SIG-M5 treated with dmso at 0.1 percent for 504 hours (cell line): ENCODE measurements around the gene SUDS3.
"Not testable (repeated sequence)": the region's sequence is repeated elsewhere in the genome, so short reads cannot be mapped to it uniquely, and the experiment has no call there.

Experiments used
- DNase-seq: peaks from one replicate; lab custom pipeline; 2025; ENCODE audit not compliant: unreplicated experiment; lab: John Stamatoyannopoulos, UW

SUDS3 gene, protein sequence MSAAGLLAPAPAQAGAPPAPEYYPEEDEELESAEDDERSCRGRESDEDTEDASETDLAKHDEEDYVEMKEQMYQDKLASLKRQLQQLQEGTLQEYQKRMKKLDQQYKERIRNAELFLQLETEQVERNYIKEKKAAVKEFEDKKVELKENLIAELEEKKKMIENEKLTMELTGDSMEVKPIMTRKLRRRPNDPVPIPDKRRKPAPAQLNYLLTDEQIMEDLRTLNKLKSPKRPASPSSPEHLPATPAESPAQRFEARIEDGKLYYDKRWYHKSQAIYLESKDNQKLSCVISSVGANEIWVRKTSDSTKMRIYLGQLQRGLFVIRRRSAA

DNA sequence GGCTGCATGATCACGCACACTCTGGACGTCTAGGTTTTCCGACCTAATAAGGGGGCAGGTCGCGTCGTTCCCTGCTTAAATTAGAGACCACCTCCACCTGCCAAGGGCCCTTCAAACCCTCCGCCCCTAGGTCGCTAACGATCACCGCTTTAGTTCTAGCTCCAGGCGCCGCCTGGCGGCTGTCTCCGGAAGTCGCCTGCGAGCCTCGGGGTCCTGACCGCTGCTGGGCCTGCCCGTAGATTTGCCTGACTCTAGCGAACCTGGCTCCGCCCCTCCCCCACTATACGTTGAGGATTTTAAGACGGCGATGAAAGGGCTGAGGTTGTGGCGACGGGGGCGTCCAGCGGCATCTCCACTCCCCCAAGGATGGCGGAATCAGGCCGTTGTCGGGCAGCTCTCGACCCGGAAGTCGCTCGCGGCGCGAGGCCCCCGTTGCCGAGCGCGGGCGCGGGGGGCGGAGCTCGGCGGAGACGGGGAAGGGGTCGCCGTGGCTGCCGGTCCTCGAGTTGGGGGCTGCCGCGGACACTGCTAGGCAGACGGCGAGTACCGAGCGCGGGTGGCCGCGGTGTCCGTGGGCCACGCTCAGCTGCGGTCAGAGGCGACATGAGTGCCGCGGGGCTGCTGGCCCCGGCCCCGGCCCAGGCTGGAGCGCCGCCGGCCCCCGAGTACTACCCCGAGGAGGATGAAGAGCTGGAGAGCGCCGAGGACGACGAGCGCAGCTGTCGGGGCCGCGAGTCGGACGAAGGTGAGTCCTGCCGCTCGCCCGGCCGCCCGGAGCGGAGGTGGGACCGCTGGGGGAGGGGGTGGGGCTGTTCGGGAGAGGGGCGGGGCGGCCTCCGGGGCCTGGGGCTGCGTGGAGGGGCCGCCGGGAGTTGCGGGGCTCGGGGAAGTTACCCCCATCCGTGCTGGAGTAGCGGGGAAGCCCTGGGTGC lies at the start of gene SUDS3:
Gene SUDS3, plus strand, starts transcription at position 467 of the 932 bp plus-strand sequence. Its CDS starts 137 bp downstream, at position 604.
- DNase-seq, result peak; percentile 80

DNA sequence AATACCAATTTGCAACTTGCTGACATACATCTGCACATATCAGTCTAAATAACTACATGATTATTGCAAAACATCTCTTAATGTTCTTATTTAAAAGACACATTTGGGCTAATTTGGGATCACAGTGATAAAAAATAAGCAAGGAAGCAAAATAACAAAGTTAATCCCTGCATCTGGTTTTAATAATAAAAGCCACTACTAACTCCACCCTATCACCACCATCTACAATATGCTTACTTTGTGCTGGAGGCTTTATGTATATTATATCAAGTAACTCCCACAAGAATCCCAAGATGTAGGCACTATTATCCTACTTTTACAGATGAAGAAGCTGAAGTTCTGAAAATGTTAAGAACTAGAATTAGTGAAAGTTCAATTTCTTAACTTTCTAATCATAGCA lies 49.4 kb upstream of the SUDS3 start:
- no peak for DNase-seq

DNA sequence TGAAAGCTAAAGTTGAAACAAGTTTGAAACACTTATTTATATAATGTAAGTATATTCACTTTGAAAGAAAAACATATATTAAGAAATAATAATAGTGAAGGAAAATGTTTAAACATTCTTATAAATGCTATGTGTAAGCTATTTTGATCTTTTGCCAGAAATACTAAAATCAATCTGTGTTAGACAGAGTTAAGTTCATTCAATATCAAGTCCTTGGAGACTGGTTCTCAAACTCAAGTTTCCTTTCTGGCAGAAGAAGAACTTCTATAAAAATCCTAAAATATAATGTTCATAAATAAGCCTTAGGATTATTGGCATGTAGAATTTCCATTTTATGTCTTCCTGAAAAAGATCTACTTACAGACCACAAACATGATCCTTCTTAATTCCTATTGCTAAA lies 49.0 kb upstream of the SUDS3 start:
- no peak for DNase-seq

DNA sequence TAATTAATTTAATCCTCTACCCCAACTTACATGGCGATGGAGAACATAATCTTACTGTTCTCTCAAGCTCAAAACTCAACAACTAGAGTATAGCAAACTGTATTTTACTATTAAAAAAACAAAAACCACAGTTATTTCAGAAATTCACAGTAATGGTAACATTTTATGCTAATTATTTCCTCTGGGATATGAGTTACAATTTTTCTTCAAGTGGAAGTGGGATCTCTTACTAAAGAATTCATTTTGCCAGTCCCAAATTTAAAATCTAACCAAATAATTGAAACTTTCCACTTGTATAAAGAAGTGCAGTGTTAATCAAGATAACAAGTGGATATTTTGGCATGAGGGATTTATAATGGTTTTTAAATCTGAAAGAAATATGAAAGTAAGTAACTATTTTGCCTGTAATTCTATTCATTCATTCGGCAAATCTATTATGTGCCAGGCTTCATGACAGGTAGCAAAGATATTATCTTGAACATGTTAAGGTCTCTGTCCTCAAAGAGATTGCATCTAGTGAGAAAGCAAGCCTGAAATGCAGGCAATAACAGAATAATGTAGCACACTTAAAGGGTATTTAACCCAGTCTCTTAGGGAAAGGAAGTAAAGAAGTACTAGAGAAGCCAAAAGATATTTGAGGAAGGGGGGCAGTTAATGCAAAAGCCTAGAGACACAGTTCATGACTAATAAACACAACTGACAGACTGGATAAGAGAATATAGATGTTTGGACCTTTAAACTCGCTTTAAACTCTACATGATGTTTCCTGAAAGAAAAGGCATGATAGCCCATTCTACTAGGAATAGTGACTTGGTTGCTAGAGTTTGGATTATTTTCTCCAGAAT lies 47.6 kb upstream of the SUDS3 start:
- peak; percentile 17 for DNase-seq

DNA sequence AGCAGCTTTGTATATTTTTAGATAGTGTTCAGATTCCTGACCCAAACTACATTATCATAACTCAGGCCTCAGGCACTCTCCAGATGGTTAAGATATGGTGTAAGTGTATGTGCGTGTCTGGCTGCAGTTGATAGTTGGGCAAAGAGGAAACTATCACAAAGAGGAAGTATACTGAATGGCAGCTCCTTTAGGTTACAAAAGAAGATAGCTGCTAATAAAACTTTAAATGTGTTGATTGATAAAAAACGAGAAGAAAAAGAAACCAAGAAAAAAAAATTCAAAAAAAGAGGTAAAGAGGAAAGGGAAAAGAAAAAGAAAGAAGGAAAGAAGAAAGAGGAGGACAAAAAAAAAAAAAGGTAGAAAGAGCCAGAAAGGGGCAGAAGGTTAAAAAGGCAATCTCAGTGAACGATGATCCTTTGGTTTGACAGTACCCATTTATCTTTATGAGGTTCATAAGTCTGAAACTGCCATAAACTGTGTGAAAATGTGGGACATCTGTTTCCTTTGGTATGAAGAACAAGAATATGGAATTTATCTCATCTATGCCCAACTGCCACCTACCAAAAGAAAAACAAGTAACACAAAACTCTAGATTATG lies 45.8 kb upstream of the SUDS3 start:
- DNase-seq, result peak; percentile 98

DNA sequence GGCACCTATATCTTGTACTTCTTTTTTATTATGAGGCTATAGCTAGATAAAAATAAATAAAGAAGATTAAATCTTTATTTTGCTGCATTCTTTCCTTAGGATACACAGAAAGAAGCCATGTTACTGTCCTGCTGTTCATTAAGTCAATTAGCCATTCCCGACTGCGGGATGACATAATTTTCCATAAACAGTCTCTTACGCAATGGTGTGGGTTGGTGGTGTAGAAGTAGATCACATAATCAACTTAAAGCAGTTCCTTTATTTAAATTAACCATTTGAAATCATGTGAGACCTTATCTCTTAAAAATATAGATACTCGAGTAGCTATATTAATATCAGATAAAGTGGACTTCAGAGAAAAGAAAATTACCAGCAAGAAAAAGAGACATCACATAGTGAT lies 43.8 kb upstream of the SUDS3 start:
- DNase-seq, result peak; percentile 83

DNA sequence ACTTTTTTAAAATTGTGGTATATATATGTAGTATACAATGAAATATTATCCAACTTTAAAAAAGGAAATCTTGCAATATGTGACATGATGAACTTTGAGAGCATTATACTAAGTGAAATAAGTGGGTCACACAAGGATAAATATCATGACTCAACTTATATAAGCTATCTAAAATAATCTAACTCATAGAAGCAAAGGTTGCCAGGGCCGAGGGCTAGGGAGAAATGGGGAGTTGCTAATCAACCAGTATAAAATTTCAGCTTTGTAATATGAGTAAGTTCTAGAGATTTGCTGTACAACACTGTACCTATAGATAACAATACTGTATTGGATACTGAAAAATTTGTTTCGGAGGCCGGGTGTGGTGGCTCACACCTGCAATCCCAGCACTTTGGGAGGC lies 42.1 kb upstream of the SUDS3 start:
- DNase-seq, result no peak

DNA sequence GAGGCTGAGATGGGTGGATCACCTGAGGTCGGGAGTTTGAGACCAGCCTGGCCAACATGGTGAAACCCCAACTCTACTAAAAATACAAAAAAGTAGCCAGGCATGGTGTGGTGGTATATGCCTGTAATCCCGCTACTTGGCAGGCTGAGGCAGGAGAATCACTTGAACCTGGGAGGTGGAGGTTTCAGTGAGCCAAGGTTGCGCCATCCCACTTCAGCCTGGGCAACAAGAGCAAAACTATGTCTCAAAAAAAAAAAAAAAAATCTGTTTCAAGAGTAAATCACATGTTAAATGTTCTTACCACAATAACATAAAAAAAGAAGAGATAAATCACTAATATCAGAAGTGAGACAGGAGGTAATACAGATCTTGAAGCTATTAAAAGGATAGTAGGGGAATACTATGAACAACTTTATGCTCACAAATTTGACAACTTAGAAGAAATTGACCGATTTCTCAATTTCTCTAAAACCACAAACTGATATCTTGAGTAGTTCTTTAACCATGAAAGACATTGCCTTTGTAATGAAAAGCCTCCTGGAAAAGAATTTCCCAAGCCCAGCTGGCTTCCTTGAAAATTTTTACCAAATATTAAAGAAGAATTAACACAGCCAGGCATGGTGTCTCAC lies 41.3 kb upstream of the SUDS3 start:
- DNase-seq, result peak; percentile 44

DNA sequence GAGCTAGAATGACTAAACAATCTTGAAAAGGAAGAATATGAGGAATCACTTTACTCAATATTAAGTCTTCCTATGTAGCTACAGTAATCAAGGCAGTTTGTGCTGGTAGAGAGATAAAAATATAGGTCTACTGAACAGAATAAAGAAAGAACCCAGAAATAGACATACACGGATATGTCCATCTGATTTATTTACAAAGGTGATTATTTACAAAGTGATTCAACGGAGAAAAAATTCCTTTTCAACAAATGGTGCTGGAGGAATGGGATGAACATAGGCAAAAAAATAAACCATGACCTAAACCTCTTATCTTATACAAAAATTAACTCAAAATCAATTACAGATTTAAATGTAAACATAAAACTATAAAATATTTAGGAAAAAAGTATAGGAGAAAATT lies 40.2 kb upstream of the SUDS3 start:
- DNase-seq, result no peak

DNA sequence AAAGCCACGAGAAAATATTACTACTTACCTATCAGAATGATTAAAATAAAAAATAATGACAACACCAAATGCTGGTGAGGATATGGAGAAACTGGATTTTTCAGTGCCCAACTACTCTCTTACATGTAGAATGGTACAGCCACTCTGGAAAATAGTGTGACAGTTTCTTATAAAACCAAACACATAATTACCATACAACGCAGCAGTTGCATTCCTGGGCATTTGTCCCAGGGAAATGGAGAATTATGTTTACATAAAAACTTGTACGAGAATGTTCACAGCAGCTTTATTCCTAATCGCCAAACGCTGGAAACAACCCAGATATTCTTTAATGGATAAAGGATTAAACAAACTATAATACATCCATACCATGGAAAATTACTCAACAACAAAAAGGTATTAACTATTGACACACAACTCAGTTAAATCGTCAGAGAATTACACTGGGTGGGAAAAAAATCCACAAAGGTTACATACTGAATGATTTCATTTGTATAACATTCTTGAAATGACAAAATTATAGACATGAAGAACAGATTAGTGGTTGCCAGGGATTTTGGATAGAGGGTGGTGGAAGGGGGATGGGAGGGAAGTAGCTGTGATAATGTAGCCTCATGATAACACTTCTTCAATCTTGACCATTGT lies 39.0 kb upstream of the SUDS3 start:
- DNase-seq, result no peak

DNA sequence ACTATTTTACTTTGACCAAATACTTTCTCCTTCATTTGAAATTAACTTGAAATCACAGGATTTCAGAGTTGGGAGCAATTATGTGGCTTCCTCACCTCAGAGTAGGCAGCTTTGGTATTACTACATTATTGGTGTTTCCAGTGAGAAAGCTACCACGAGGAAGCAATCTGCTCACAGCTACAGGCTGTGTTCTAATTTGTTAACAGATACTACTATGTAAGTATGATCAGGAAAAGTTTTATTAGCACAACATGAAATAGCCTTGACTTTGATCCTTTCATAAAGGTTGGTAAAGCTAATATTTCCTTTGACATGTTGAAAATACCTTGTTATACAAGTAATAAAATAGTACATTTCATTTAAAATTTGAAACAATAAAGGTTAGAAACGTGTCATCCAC lies 34.3 kb upstream of the SUDS3 start:
- DNase-seq, result no peak

DNA sequence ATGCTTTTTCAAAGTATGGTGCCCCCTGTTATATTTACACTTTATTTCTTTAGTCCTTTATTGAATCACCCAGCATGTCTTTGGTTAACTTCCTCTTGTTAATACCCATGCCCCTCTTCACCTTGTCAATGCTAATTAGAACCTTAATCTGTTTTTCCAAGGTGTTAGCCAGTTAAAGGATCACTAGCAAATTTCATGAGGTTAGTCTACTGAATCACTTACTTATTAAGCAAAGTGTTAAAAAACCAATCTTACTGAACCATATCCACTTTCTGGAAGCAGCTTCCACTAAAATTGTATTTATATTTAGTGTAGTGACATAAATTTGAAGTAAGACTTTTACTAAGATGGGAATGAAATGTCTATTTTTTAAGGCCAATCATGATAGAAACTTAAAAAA lies 31.5 kb upstream of the SUDS3 start:
- no peak for DNase-seq

DNA sequence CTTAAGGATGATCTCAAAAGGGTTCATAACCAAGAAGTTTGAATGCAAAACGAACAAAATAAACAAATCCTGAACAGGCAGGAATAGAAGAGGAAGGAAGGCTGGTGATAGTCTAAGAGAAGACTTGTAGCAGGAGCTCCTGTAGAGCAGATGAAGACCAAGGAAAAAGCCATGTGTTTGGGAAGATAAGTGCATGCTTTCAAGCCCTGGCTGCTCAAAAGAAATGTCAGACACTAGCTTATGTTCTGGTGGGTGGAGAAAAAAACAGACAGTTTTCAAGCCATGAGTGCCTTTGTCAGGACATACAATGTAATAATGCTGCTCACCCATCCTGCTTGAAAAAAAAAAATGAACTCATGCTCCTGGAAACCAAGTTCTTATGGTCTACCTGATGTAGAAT lies 31.0 kb upstream of the SUDS3 start:
- DNase-seq, result no peak

DNA sequence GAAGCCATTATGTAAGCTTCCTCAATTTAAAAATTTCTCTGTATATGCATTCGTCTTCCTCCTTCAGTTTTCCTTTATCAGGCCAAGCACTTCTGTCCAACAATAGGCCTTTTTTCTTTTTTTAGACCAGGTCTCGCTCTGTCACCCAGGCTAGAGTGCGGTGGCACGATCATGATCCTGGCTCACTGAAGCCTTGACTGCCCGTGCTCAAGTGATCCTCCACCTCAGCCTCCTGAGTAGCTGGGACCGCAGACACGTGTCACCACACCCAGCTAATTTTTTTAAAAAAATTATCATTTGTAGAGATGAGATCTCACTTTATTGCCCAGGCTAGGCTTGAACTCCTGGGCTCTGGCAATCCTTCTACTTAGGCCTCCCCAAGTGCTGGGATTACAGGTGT lies 29.5 kb upstream of the SUDS3 start:
- no peak for DNase-seq

DNA sequence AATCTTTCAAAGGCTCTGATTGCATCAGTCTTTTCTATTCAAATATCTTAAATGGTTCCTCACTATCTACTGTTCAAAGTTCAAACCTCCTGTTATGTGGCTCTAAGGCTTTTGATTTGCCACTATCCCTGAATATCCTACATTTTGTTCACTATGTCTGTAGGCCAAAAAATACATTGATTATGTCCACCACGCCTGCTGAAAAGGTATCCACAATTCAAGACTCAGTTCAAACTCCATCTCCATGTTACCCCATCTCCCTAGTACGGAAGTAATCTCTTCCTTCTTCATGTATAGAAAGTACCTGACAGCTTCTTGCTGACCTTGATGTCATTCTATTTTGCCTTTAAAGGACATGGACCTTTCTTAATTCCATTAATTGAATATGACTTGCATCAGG lies 28.4 kb upstream of the SUDS3 start:
- DNase-seq, result no peak

DNA sequence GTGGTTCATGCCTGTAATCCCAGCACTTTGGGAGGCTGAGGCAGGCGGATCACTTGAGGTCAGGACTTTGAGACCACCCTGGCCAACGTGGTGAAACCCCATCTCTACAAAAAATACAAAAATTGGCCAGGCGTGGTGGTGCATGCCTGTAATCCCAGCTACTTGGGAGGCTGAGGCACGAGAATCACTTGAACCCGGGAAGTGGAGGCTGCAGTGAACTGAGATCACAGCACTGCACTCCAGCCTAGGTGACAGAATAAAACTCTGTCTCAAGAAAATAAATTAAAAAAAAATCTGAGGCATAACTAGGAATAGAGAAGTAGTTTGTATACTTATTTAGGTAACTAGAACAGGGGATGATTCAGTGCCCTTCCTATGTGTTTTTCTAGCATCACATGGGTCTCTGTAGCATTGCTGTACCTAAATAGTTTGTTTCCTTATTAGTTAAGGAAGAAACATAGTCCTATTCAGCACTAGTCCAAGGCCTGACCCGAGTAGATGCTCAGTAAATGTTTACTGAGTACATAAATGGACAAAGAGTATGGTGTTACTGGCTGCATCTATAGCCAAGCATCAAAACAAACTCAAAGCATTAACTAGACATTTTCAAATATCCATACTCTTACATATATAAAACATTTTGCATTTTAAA lies 25.3 kb upstream of the SUDS3 start:
- DNase-seq, result no peak

DNA sequence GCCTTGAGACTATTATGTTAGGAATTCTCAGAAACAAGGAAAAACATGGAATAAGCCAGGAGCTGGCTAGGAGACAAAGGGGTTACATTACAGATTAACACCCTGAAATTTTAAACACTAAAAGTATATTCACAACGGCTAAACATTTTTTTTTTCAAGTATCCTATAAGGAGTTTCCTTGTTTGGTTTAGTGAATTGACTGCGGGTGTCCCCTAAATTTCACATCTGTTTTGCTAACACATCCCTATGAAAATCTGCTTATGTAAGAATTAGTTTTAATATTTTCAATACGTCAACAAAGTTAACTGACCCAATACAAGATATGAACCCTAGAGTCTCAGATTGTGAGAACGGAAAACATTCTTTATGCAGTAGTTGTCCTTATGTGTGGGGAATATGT lies 22.6 kb upstream of the SUDS3 start:
- DNase-seq, result no peak

DNA sequence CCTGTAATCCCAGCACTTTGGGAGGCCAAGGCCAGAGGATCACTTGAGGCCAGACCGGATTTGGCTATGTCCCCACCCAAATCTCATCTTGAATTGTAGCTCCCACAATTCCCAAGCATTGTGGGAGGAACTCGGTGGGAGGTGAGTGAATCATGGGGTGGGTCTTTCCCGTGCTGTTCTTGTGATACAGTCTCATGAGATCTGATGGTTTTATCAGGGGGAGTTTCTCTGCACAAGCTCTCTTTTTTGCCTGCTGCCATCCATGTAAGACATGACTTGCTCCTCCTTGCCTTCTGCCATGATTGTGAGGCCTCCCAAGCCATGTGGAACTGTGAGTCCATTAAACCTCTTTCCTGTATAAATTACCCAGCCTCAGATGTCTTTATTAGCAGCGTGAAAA lies 21.9 kb upstream of the SUDS3 start:
- DNase-seq, result not testable (repeated sequence)

DNA sequence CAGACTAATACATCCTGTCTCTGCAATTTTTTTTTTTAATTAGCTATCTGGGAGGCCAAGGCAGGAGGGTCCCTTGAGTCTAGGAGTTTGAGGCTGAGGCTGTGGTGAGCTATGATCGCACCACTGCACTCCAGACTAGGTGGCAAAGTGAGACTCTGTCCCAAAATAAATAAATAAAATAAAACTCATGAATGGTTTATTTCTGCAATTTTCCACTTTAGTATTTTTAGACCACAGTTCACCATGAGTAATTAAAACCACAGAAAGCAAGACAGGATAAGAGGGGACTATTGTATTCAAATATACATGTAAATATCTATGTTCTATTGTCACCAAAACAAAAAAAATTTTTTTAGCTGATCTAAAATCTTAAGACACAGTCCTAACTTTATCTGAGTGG lies 21.5 kb upstream of the SUDS3 start:
- no peak for DNase-seq

DNA sequence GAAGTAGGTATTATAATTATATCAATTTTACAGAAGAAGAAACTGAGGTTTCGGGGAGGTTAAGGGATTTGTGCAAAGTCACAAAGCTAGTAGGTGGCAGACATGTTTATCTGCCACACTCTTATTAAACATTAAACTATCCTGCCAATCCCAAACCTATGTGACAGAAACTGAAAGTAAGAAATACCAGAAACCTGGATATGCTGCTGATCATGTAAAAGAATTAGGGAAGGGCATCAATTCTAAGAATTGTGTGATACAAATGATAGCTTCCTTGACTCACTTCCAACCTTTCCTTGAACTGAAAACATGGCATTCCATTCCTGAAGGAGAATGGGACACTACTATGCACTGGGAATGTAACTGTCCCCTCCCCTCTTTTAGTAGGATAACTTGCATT lies 20.5 kb upstream of the SUDS3 start:
- no peak for DNase-seq
